Stimulated activated naive CD8-positive, alpha-beta T cell treated with anti-CD3 and anti-CD28 coated beads, Interleukin-15, Interleukin-2, amounts not matched to agents 100 U/mL and 50 U/mL, for 24 hours (primary cell): Measurements from ENCODE around the gene GRK5.
A peak's percentile ranks its signal among the peaks of the same experiment; 100 is the strongest.
"Not testable (repeated sequence)": the region's sequence is repeated elsewhere in the genome, so short reads cannot be mapped to it uniquely, and the experiment has no call there.

ENCODE experiments used
- ATAC-seq: fragments of 150-1000 bp; cut with Tn5 transposase; one replicate; pipeline ENCODE4 v1.10.0; 2021
- DNase-seq: peaks from one replicate; pipeline ENCODE4 v3.0.0; 2021

Gene GRK5

GRCh38 chr10:119460369-119461195, 253.2 kb downstream of the GRK5 start:
- no peak for ATAC-seq
- no peak for DNase-seq

- DNase-seq = no peak
Observed at GRCh38 chr10:119461380-119461779, 254.0 kb downstream of the GRK5 start.

GRCh38 chr10:119461923-119462322, 254.6 kb downstream of the GRK5 start:
- no peak for ATAC-seq
- DNase-seq = no peak

More at GRCh38 chr10:119461380-119461779, 254.0 kb downstream of the GRK5 start:
- peak; percentile 70 for ATAC-seq

GRCh38 chr10:119462773-119463172, 255.4 kb downstream of the GRK5 start:
- DNase-seq = no peak
- no peak for ATAC-seq

- not testable (repeated sequence) for DNase-seq, ATAC-seq
Observed at GRCh38 chr10:119463195-119463594, 255.8 kb downstream of the GRK5 start.

GRCh38 chr10:119465085-119465484, 257.7 kb downstream of the GRK5 start:
- no peak for DNase-seq
- ATAC-seq = no peak

- ATAC-seq (no peak), DNase-seq (no peak)
Observed at GRCh38 chr10:119466076-119466475, 258.7 kb downstream of the GRK5 start.

- DNase-seq (peak; percentile 59), ATAC-seq (peak; percentile 93)
Observed at GRCh38 chr10:119466655-119467054, 259.3 kb downstream of the GRK5 start.

GRCh38 chr10:119468542-119469324, 261.4 kb downstream of the GRK5 start:
- DNase-seq (no peak), ATAC-seq (no peak)

- ATAC-seq (no peak), DNase-seq (no peak)
Observed at GRCh38 chr10:119469325-119469707, 261.9 kb downstream of the GRK5 start.

GRCh38 chr10:119469846-119470245, 262.5 kb downstream of the GRK5 start:
- DNase-seq = no peak
- no peak for ATAC-seq

- no peak for ATAC-seq
- DNase-seq = no peak
Observed at GRCh38 chr10:119470920-119471702, 263.7 kb downstream of the GRK5 start.

- DNase-seq (no peak), ATAC-seq (no peak)
Observed at GRCh38 chr10:119473771-119474170, 266.4 kb downstream of the GRK5 start.

- ATAC-seq (no peak), DNase-seq (no peak)
Observed at GRCh38 chr10:119474606-119475005, 267.2 kb downstream of the GRK5 start.

- ATAC-seq (no peak), DNase-seq (no peak)
Observed at GRCh38 chr10:119477444-119477843, 270.1 kb downstream of the GRK5 start.

- ATAC-seq (peak; percentile 94), DNase-seq (peak; percentile 61)
Observed at GRCh38 chr10:119478111-119478802, 270.9 kb downstream of the GRK5 start.

- ATAC-seq (no peak), DNase-seq (no peak)
Observed at GRCh38 chr10:119478811-119479341, 271.5 kb downstream of the GRK5 start.

- ATAC-seq = no peak
- no peak for DNase-seq
Observed at GRCh38 chr10:119479532-119479931, 272.2 kb downstream of the GRK5 start.

GRCh38 chr10:119480667-119481066, 273.3 kb downstream of the GRK5 start:
- no peak for ATAC-seq
- no peak for DNase-seq

- ATAC-seq (no peak), DNase-seq (no peak)
Observed at GRCh38 chr10:119481781-119482426, 274.5 kb downstream of the GRK5 start.

- ATAC-seq (no peak), DNase-seq (no peak)
Observed at GRCh38 chr10:119483001-119483400, 275.6 kb downstream of the GRK5 start.
